Endothelial cell of umbilical vein (primary cell): ENCODE measurements around the gene ZBTB7C. TPM values are rescaled to one million over a fixed set of nuclear protein-coding genes. Genes with fewer than 3 reads are reported as not detected.

Source experiments
- BruUV-seq: library from RNA; stranded (reverse); fragments of 400-500 nt; replicated peaks from 2 replicates; lab custom pipeline; 2021; lab: Mats Ljungman, UMichigan
- CTCF ChIA-PET: fragments of 300-600, 350-600 bp; sonication (Branson Sonifier 250); formaldehyde crosslinking; loops from one replicate; lab custom pipeline; 2021; ENCODE audit warnings: antibody characterized with exemption, inconsistent platforms; lab: Charles Lee
- POLR2A ChIA-PET: fragments of 300-600, 350-600 bp; sonication (Branson Sonifier 250); formaldehyde crosslinking; loops from one replicate; lab custom pipeline; 2021; ENCODE audit warnings: antibody characterized with exemption, inconsistent platforms; lab: Charles Lee
- DNase-seq: peaks from one replicate; pipeline ENCODE4 v3.0.0-alpha.2; 2011; ENCODE audit warnings: low read depth, low spot score
- FAIRE-seq: peaks from 2 replicates; lab custom pipeline; 2011; peaks lifted over from hg19 to GRCh38; lab: Jason Lieb, UNC
- H2AFZ ChIP-seq: 2 replicates; pipeline ENCODE4 v1.6.0; 2012; ENCODE audit warnings: low read depth, low read length, control low read depth, inconsistent platforms
- H3K27ac ChIP-seq: 2 replicates; pipeline ENCODE4 v1.5.1; 2011; ENCODE audit warnings: low read depth, mild to moderate bottlenecking, control low read depth, low read length, moderate library complexity; ENCODE audit not compliant: insufficient read depth
- H3K27me3 ChIP-seq, 2 experiments: 2 replicates each; pipeline versions ENCODE4 v1.6.0 to v1.6.1; 2011; ENCODE audit warnings: low read length in 2 of 2, mixed read lengths in 1 of 2; ENCODE audit not compliant: control insufficient read depth in 2 of 2, insufficient read depth in 2 of 2
- H3K36me3 ChIP-seq, 2 experiments: 2 replicates in 1 of 2; 3 replicates in 1 of 2; pipeline ENCODE4 v1.5.1; 2011; ENCODE audit warnings: low read length in 2 of 2, mild to moderate bottlenecking in 1 of 2, moderate library complexity in 1 of 2; ENCODE audit not compliant: control insufficient read depth in 2 of 2, insufficient read depth in 2 of 2; ENCODE audit errors: extremely low read depth in 1 of 2
- H3K4me1 ChIP-seq: 3 replicates; pipeline ENCODE4 v1.5.1; 2011; ENCODE audit warnings: mild to moderate bottlenecking, low read length; ENCODE audit not compliant: control insufficient read depth, insufficient read depth; ENCODE audit errors: extremely low read depth
- H3K4me2 ChIP-seq: 2 replicates; pipeline ENCODE4 v1.6.1; 2011; ENCODE audit warnings: low read length, control low read depth, mixed read lengths; ENCODE audit not compliant: insufficient read depth
- H3K4me3 ChIP-seq, 3 experiments: fragments of 200-600 bp in 1 of 3; sonication (generic), shearing (Covaris generic) in 1 of 3; replicated peaks in 1 of 3; 2 replicates each; pipeline ENCODE4 v1.5.1; 2011 to 2016; ENCODE audit warnings: control low read depth in 3 of 3, low read length in 3 of 3, mild to moderate bottlenecking in 2 of 3, inconsistent platforms in 1 of 3, low read depth in 1 of 3, moderate library complexity in 1 of 3; ENCODE audit not compliant: insufficient read depth in 1 of 3
- H3K79me2 ChIP-seq: 2 replicates; pipeline ENCODE4 v1.6.0; 2012; ENCODE audit warnings: low read length, inconsistent platforms; ENCODE audit not compliant: control insufficient read depth, insufficient read depth
- H3K9ac ChIP-seq: replicated peaks from 2 replicates; pipeline ENCODE3; 2011; ENCODE audit warnings: low read length, control low read depth; ENCODE audit not compliant: insufficient read depth; ENCODE audit errors: extremely low read depth
- H3K9me1 ChIP-seq: replicated peaks from 3 replicates; pipeline ENCODE4 v1.6.0; 2011; ENCODE audit warnings: mild to moderate bottlenecking, low read length; ENCODE audit not compliant: control insufficient read depth, insufficient read depth; ENCODE audit errors: extremely low read depth
- H3K9me3 ChIP-seq: replicated peaks from 2 replicates; pipeline ENCODE4 v1.5.1; 2012; ENCODE audit warnings: low read length, inconsistent platforms; ENCODE audit not compliant: control insufficient read depth, insufficient read depth
- H4K20me1 ChIP-seq: replicated peaks from 2 replicates; pipeline ENCODE3; 2011; ENCODE audit warnings: mild to moderate bottlenecking, low read length; ENCODE audit not compliant: control insufficient read depth, insufficient read depth; ENCODE audit errors: extremely low read depth
- CTCF ChIP-seq, 2 donors: IDR thresholded peaks; 1 replicate in 1 of 2; 2 replicates in 1 of 2; pipeline ENCODE4 v1.5.1; 2011; ENCODE audit warnings: low read length in 2 of 2, mild to moderate bottlenecking in 2 of 2, moderate library complexity in 2 of 2, control low read depth in 1 of 2, inconsistent platforms in 1 of 2, low read depth in 1 of 2; ENCODE audit not compliant: insufficient read depth in 1 of 2; ENCODE audit errors: extremely low read depth in 1 of 2
- EZH2 ChIP-seq: IDR thresholded peaks from 2 replicates; pipeline ENCODE4 v1.6.1; 2012; ENCODE audit warnings: borderline replicate concordance, low read depth, mild to moderate bottlenecking, moderate library complexity, low read length, inconsistent platforms; ENCODE audit not compliant: severe bottlenecking
- FOS ChIP-seq: IDR thresholded peaks from 2 replicates; pipeline ENCODE4 v1.6.1; 2011; ENCODE audit warnings: mild to moderate bottlenecking, low read length, moderate library complexity, borderline replicate concordance; ENCODE audit not compliant: insufficient read depth
- GATA2 ChIP-seq: IDR thresholded peaks from 2 replicates; pipeline ENCODE4 v1.7.0; 2011; ENCODE audit warnings: low read depth, mild to moderate bottlenecking, moderate library complexity, mixed read lengths, low read length; ENCODE audit not compliant: insufficient read length, insufficient read depth
- JUN ChIP-seq: IDR thresholded peaks from 2 replicates; pipeline ENCODE4 v1.6.1; 2011; ENCODE audit warnings: borderline replicate concordance, low read depth; ENCODE audit not compliant: insufficient read length, insufficient read depth
- MAX ChIP-seq: IDR thresholded peaks from 2 replicates; pipeline ENCODE4 v1.6.1; 2011; ENCODE audit not compliant: insufficient read depth, insufficient read length
- MYC ChIP-seq: IDR thresholded peaks from one replicate; pipeline ENCODE4 v1.6.1; 2011; ENCODE audit warnings: mild to moderate bottlenecking, low read depth, low read length
- POLR2A ChIP-seq: IDR thresholded peaks from 2 replicates; pipeline ENCODE4 v1.6.1; 2012; ENCODE audit warnings: low read depth, mild to moderate bottlenecking, control low read depth, low read length
- POLR2AphosphoS5 ChIP-seq: IDR thresholded peaks from 2 replicates; pipeline ENCODE4 v1.6.1; 2012; ENCODE audit warnings: low read depth, mild to moderate bottlenecking, control low read depth, low read length, moderate library complexity; ENCODE audit not compliant: insufficient read depth
- dilution Hi-C: fragments of 300-500 bp; cut with MboI; formaldehyde crosslinking; loops from one replicate; pipeline ENCODE4 v1.15.0; 2019; ENCODE audit warnings: low sequenced_read_pairs; ENCODE audit not compliant: extremely low pct_ligation_motif_present
- intact Hi-C: fragments of 100-400 bp; cut with micrococcal nuclease; formaldehyde crosslinking; loops from one replicate; pipeline ENCODE4 v1.10.0; 2022
- polyA plus RNA-seq, 4 experiments: library from polyadenylated mRNA; depleted of rRNA in 3 of 4; stranded (reverse) in 3 of 4; unstranded in 1 of 4; fragments of >200 nt; gene quantifications; 2 replicates each; pipeline versions ENCODE4 v1.2.1 to v1.2.3, GENCODE V29; 2011 to 2012; ENCODE audit warnings: missing spikeins in 1 of 4
- total RNA-seq: library from RNA; stranded (reverse); gene quantifications from 2 replicates; pipeline ENCODE4 v1.2.3, GENCODE V29; 2021

ZBTB7C gene
- total and polyA plus RNA-seq, 2 donors (not counting 3 experiments of a cell fraction or from before 2014, with no cell fraction given): not detected

DNA sequence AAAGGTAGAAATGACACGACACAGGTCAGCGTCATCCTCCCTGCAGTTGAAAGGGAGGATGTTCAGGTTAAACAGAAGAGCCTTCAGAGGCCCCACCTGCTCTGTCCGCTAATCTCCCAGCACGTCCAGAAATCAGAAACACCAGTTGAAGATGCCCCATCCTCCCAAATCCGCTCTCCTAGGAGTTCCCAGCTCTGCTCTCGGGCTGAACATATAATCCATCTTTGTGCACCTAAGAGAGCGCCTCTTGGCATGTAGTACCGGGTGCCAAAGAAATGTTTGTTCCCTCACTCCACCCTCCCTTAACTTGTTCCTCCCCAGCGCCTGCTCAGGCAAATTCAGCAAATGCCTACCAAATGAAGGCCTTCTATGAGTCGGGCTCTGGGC is 333.5 kb downstream of the ZBTB7C start:
- FAIRE-seq (no peak), DNase-seq (no peak)
- Histone ChIP-seq H3K27ac (no peak overlapping the region), H3K4me3 (no peak overlapping the region), H3K9ac (no peak overlapping the region), H3K27me3 (peaks cover 0 to 10% of the 10 kb centered on the region in 2 experiments), H3K4me1 (no peaks in the 10 kb centered on the region), H4K20me1 (no peaks in the 10 kb centered on the region), H3K9me1 (no peaks in the 10 kb centered on the region), H2AFZ (no peak overlapping the region), H3K9me3 (no peaks in the 10 kb centered on the region), H3K4me2 (no peak overlapping the region), H3K79me2 (no peaks in the 10 kb centered on the region), H3K36me3 (no peaks in the 10 kb centered on the region)
- TF ChIP-seq EZH2 (no peak), POLR2AphosphoS5 (no peak), POLR2A (no peak), MYC (no peak), MAX (no peak), FOS (no peak), GATA2 (no peak), JUN (no peak), CTCF (IDR thresholded peaks at IDR 0.05; ENCODE audit: extremely low read depth in 1 of 2, insufficient read depth in 1 of 2, low read depth in 1 of 2, low read length in 2 of 2) (no peak)
- BruUV-seq: no TSS peak
- POLR2A ChIA-PET: no interaction called here
- dilution Hi-C loops: no loop called here
- intact Hi-C loops: no loop called here
- CTCF ChIA-PET: no interaction called here
